ENCODE data around the gene OLFML1.

The OLFML1 gene

GRCh38 chr11:7485186-7486097 lies at the start of gene OLFML1:
Gene OLFML1, plus strand, starts transcription at chr11:7485506. Its CDS starts 370 bp downstream, at chr11:7485876.
- no peaks in the 10 kb centered on the region for H3K9me3 Mint-ChIP-seq
- no peak within 1 kb of the TSS for H3K27ac Mint-ChIP-seq
- no peak within 1 kb of the TSS for H3K4me3 Mint-ChIP-seq
- no peaks in the 10 kb centered on the region for H3K27me3 Mint-ChIP-seq
- no peaks in the 10 kb centered on the region for H3K36me3 Mint-ChIP-seq
- H3K4me1 Mint-ChIP-seq, result no peaks in the 10 kb centered on the region

DNA sequence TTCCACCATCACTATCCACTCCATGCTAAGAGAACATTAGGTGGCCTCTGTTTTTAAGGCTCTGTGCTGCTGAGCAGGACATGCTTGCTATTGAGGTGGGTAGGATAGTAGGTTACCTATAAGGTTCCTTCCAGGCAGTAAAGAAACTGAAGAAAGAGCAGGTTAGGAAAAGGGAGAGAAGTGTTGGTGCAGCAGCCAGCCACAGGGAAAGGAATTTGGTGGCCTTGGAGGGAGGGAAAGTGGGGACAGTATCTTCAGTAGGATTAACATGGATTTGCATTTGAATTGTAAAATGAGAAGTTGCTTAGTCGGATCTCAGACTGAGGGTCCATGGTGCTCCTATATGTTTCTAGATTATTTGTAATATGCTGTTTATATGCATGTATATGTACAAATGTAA lies 49.2 kb upstream of the OLFML1 start:
- Mint-ChIP-seq H3K9me3 (no peaks in the 10 kb centered on the region), H3K27ac (peak overlapping the region; percentile 92), H3K4me1 (peaks cover 16% of the 10 kb centered on the region), H3K4me3 (peak overlapping the region; percentile 62), H3K36me3 (no peaks in the 10 kb centered on the region), H3K27me3 (no peaks in the 10 kb centered on the region)

DNA sequence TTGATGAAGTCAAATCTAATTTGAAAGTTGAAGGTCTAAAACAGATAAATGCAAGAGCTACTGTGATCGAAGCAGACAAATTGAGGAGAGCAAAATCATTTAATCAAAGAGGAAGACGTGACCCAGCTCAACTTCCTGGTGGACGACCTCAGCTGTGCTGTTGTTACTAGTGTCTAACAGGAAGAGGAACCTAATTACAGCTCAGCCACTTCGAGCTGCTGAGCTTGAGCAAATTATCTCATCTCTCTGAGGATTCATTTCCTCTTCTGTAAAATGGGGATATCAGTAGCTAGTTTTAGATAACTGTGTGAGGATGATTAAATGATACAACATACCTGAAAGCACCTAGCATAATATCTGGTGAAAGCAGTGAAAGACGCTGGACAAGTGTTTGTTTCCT lies 48.6 kb upstream of the OLFML1 start:
- Mint-ChIP-seq H3K36me3 (no peaks in the 10 kb centered on the region), H3K9me3 (no peaks in the 10 kb centered on the region), H3K27me3 (no peaks in the 10 kb centered on the region), H3K4me3 (peak overlapping the region; percentile 62), H3K4me1 (peaks cover 16% of the 10 kb centered on the region), H3K27ac (peak overlapping the region; percentile 92)

DNA sequence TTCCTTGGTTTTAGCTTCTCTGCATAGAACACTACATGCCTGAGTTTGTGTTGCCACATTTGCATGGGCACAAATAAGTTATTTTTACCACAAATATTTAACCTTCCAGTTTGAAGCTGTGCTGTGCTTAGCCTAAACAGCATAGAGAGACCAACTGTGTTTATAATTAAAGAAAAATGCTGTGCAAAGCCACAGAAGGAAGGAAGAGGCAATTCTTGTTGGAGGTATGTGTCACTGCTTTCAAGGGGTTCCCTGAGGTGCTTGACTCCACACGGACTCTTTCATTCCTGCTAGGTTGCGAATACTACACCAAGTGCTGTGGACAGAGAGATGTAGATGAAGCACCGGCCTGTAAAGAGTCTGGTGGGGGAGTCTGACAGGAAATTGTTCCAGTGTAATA lies 47.6 kb upstream of the OLFML1 start:
- Mint-ChIP-seq H3K9me3 (no peaks in the 10 kb centered on the region), H3K27me3 (no peaks in the 10 kb centered on the region), H3K4me1 (peaks cover 16% of the 10 kb centered on the region), H3K36me3 (no peaks in the 10 kb centered on the region), H3K4me3 (no peak overlapping the region), H3K27ac (no peak overlapping the region)

DNA sequence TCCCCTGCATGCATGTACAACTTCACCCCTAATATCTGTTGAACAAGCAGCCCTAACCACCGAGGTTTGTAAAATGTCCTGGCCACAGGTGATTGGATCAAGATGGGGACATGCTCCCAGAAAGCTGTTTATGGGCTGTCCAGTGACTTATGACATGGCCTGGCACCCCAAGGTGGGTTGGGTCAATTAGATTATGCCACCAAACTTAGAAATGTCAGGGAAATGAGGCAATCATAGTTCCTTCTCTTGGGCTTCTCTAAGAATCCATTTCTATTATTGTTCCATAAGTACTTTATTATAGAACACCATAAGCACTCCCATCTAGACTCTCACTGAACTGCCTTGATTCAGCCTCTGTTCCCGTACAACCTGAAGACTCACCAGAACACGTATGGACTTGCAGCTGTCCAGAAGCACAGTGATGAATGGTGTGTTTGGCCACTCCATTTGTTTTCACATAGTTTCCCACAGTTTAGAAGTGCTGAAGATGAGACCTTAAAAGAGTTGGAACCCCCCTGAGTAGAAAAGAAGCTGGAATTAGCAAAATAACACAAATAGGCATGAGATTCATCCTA lies 45.5 kb upstream of the OLFML1 start:
- Mint-ChIP-seq H3K4me1 (peaks cover 16% of the 10 kb centered on the region), H3K27ac (no peak overlapping the region), H3K9me3 (no peaks in the 10 kb centered on the region), H3K4me3 (no peak overlapping the region), H3K27me3 (no peaks in the 10 kb centered on the region), H3K36me3 (no peaks in the 10 kb centered on the region)

GRCh38 chr11:7442588-7443215 lies 42.6 kb upstream of the OLFML1 start:
- no peaks in the 10 kb centered on the region for H3K27me3 Mint-ChIP-seq
- no peaks in the 10 kb centered on the region for H3K36me3 Mint-ChIP-seq
- H3K27ac Mint-ChIP-seq, result no peak overlapping the region
- no peak overlapping the region for H3K4me3 Mint-ChIP-seq
- no peaks in the 10 kb centered on the region for H3K4me1 Mint-ChIP-seq
- no peaks in the 10 kb centered on the region for H3K9me3 Mint-ChIP-seq

DNA sequence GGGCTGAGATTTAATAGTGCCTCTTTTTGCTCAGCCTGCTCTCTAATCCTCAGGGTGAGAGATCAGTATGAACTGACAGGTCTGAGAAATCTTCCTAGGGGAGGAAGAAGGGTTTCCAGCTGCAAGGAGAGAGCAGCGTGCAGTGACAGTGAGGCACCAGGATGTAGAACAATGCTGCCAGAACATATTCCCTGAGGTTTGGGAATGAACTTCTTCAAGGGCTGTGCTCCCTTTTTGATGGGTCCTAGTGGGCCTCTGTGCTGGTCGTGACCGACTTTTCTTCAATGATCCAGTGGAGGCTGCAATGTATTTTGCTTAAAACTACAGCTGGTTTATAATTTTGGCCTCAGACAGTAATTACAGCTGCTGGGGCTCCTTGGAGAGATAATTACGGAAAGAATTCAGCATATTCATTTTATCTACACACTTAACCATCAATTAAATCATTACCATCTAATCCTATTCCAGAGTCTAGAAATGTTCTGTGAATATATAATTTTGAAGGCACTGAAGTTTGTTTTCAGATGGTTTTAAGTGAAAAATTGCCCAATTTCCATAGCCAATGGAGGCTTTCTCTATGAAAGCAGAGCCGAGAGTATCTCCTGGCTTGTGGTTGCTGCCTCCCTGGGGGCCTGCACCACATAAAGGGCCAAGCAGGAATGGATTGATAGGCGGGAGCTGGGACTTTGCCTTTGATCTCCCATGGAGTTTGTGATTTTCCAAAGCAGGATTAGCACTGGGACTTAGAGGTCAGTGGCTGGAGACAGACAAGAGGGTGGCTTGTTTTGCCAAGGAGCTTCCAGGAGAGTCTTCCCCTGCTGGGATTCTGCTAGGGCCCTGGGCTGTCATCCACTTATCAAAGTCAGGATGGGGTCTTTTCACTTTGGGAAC lies 41.0 kb upstream of the OLFML1 start:
- no peak overlapping the region for H3K27ac Mint-ChIP-seq
- no peaks in the 10 kb centered on the region for H3K4me1 Mint-ChIP-seq
- no peaks in the 10 kb centered on the region for H3K36me3 Mint-ChIP-seq
- H3K9me3 Mint-ChIP-seq, result no peaks in the 10 kb centered on the region
- no peaks in the 10 kb centered on the region for H3K27me3 Mint-ChIP-seq
- H3K4me3 Mint-ChIP-seq, result no peak overlapping the region

- Mint-ChIP-seq H3K27me3 (no peaks in the 10 kb centered on the region), H3K27ac (no peak overlapping the region), H3K36me3 (no peaks in the 10 kb centered on the region), H3K9me3 (no peaks in the 10 kb centered on the region), H3K4me3 (no peak overlapping the region), H3K4me1 (no peaks in the 10 kb centered on the region)
These were observed 39.7 kb upstream of the OLFML1 start for GRCh38 chr11:7445564-7445963.

DNA sequence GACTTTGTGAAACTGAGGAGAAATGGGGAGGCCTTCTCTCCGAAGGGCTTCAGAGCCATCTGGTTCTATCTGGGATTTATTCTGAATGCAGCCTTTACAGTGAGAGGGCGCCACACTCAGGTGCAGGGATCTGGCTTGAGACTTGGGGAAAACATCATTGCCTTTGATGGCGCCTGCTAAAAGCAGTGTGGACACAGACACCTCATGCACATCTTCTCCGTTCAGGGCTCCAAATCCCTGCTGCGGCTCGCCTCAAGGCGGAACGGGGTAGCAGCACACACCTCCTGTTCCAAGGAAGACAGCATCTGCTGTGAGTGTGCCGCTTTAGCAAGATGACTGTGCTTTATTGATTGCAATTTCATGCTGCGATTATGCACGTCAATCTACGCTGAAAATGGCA lies 37.1 kb upstream of the OLFML1 start:
- Mint-ChIP-seq H3K9me3 (no peaks in the 10 kb centered on the region), H3K27me3 (no peaks in the 10 kb centered on the region), H3K27ac (no peak overlapping the region), H3K4me1 (no peaks in the 10 kb centered on the region), H3K36me3 (no peaks in the 10 kb centered on the region), H3K4me3 (no peak overlapping the region)

GRCh38 chr11:7449211-7449840 lies 36.0 kb upstream of the OLFML1 start:
- Mint-ChIP-seq H3K27me3 (no peaks in the 10 kb centered on the region), H3K4me3 (no peak overlapping the region), H3K36me3 (no peaks in the 10 kb centered on the region), H3K27ac (no peak overlapping the region), H3K9me3 (no peaks in the 10 kb centered on the region), H3K4me1 (no peaks in the 10 kb centered on the region)

DNA sequence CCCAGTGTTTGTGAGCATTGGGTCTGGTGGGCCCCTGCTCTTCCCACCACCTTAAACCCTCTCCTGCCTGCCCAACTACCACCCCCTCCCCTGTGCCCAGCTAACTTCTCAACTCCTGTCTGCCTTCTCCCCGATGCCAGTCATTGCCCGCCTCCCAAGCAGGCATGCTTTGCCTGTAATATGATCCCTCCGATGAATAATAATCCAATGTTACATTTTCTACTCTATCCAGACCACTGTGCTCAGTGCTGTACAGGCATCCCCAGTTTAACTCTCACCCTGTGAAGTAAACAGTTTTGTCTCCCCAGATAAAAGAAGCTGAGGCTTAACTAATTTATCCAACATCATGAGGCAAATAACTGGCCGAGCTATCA lies 35.5 kb upstream of the OLFML1 start:
- H3K4me3 Mint-ChIP-seq, result no peak overlapping the region
- no peaks in the 10 kb centered on the region for H3K4me1 Mint-ChIP-seq
- no peaks in the 10 kb centered on the region for H3K9me3 Mint-ChIP-seq
- no peaks in the 10 kb centered on the region for H3K27me3 Mint-ChIP-seq
- H3K36me3 Mint-ChIP-seq, result no peaks in the 10 kb centered on the region
- H3K27ac Mint-ChIP-seq, result no peak overlapping the region

- no peaks in the 10 kb centered on the region for H3K36me3 Mint-ChIP-seq
- H3K4me1 Mint-ChIP-seq, result no peaks in the 10 kb centered on the region
- no peaks in the 10 kb centered on the region for H3K27me3 Mint-ChIP-seq
- no peak overlapping the region for H3K4me3 Mint-ChIP-seq
- H3K9me3 Mint-ChIP-seq, result no peaks in the 10 kb centered on the region
- no peak overlapping the region for H3K27ac Mint-ChIP-seq
These were observed 34.5 kb upstream of the OLFML1 start for GRCh38 chr11:7450836-7451235.

DNA sequence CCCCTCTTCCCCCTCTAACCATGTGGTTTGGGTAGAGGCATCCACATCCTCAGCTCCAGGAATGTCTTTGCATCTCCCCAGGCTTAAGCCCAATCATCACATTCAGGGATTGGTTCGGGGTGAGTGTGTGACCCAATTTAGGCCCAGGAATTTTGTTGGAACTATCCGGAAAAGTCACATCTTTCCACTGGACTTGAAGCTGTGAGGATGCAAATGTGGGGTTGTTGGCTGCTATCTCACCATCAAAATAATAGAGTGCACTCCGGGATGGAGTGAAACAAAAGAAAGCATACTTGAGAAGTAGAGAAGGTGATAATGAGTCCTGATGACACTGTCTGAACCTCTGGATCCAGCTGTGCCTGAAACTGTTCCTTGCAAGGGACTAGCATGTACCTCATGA lies 33.8 kb upstream of the OLFML1 start:
- peaks cover under 1% of the 10 kb centered on the region for H3K36me3 Mint-ChIP-seq
- H3K27ac Mint-ChIP-seq, result no peak overlapping the region
- no peak overlapping the region for H3K4me3 Mint-ChIP-seq
- no peaks in the 10 kb centered on the region for H3K9me3 Mint-ChIP-seq
- H3K27me3 Mint-ChIP-seq, result no peaks in the 10 kb centered on the region
- no peaks in the 10 kb centered on the region for H3K4me1 Mint-ChIP-seq

DNA sequence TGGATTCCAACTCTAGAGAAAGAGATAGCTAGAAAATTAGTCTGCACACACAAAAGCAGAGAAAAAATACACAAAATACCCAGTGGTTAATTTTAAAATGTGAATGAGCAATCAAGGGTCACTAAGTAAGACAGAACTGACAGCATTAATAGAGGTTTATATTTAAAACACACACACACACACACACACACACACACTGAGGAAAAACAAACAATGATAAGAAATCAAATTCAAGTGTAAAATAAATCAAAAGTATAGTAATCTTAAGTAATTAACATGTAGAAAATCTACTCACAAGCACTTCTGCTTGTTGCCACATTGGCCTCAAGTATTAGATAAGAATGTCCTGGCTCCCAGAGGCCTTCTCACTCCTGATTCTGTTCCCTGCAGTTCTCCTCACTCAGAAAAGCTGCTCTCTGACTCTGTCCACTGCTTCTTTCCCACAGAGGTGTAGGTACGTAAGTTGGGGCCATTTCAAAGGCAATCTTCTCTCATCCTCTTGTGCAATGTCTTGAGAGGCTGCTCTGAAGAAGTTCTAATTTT lies 33.3 kb upstream of the OLFML1 start:
- H3K4me1 Mint-ChIP-seq, result no peaks in the 10 kb centered on the region
- no peaks in the 10 kb centered on the region for H3K9me3 Mint-ChIP-seq
- no peak overlapping the region for H3K4me3 Mint-ChIP-seq
- H3K27me3 Mint-ChIP-seq, result no peaks in the 10 kb centered on the region
- H3K27ac Mint-ChIP-seq, result no peak overlapping the region
- H3K36me3 Mint-ChIP-seq, result peaks cover 5% of the 10 kb centered on the region

GRCh38 chr11:7454854-7455253 lies 30.5 kb upstream of the OLFML1 start:
- no peaks in the 10 kb centered on the region for H3K27me3 Mint-ChIP-seq
- peaks cover 6% of the 10 kb centered on the region for H3K36me3 Mint-ChIP-seq
- H3K9me3 Mint-ChIP-seq, result no peaks in the 10 kb centered on the region
- H3K27ac Mint-ChIP-seq, result no peak overlapping the region
- no peaks in the 10 kb centered on the region for H3K4me1 Mint-ChIP-seq
- H3K4me3 Mint-ChIP-seq, result no peak overlapping the region
